ENCODE results near the gene ZNF883. TPM values are rescaled to one million over a fixed set of nuclear protein-coding genes. Genes with fewer than 3 reads are reported as not detected.
"Not testable (repeated sequence)": the region's sequence is repeated elsewhere in the genome, so short reads cannot be mapped to it uniquely, and the experiment has no call there.

ZNF883 gene
- 1 to 10 TPM; 1.5 to 5.2 TPM for total RNA-seq

DNA sequence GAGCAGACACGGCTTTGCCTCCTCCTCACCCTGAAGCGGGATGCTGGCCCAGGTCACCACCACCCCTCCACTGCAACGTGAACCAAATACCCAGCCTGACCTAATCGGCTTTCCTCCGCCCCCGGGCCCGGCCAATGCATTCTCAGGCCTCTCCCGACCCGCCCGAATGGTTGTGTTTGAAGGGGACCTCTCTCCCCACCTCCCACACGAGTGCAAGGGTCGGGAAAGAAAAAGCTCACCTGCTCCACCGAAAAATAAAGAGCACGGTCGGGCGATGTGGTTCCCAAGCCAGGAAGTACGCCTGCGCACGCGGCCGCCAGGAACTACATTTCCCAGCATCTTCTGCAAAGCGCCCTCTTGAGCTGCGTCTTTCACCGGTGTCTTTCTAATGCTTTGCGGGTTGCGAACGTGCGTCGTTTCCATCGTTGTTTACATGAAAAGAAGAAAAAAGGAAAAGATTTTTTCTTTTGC is at the start of gene ZNF883:
TSS of gene ZNF883 (minus strand) at position 282 of the 471 bp plus-strand sequence.
- TF ChIP-seq CTCF (IDR thresholded peaks at IDR 0.05): no peak
- TF ChIP-seq POLR2A (IDR thresholded peaks at IDR 0.05): no peak
- no peak for TF ChIP-seq POLR2AphosphoS5 (IDR thresholded peaks at IDR 0.05)
- no peaks in the 10 kb centered on the region for H3K36me3 ChIP-seq
- H3K9me3 ChIP-seq: no peaks in the 10 kb centered on the region
- no peaks in the 10 kb centered on the region for H3K4me1 ChIP-seq (replicated peaks)
- H3K27me3 ChIP-seq (replicated peaks; ENCODE audit: insufficient read depth): no peaks in the 10 kb centered on the region
- intact Hi-C loops (cut with DNase I): no loop called here
- H3K4me3 ChIP-seq: peak within 1 kb of the TSS in 1 of 2 donors; percentile 17
- 3% methylated on average over 30 of the region's 30 CpGs for WGBS
- no peak for DNase-seq (ENCODE audit: low spot score)
- H3K27ac ChIP-seq: no peak within 1 kb of the TSS

DNA sequence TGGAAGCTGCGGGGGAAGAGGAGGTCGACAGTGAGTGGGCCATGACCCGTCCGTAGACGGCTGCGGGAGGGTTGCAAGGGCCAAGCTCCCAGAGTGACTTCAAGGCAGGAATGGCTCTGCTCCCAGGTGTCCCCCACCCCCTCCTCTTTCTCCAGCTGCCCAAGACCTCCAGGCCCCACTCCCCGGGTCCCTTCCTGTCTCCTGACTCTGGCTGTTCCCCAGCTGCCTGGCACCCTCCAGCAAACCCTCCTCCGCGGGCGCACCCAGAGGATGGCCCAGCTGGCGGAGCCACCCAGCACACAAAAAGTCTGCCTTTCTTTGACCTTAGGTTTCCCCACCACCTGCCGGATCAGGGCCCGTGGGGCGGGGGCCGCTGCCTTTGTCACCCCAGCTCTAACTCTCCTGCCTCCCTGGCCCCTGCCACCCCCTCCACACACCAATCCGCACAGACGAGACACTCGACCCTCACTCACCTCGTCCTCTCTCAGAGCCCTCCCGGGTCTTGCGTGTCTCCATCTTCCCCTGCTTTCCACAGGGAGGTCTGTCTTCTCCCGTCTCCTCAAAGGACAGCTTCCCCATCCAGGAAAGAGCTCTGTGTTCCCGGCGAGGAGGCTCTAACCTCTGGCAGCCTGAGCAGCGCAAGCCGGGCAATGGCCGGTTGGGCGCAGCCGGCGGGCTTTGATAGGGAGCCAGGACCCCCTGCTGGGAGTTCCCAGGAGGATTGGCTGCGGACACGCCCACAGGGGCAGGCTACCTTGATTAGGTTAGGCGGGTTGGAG is 49.3 kb upstream of the ZNF883 start:
- H3K27ac ChIP-seq; H3K9me3 ChIP-seq; H3K27me3 ChIP-seq (replicated peaks; ENCODE audit: insufficient read depth); intact Hi-C loops (cut with DNase I); H3K4me1 ChIP-seq (replicated peaks); H3K4me3 ChIP-seq; H3K36me3 ChIP-seq; DNase-seq (ENCODE audit: low spot score): not testable (repeated sequence)
- WGBS: 2% methylated on average over 18 of the region's 33 CpGs

- intact Hi-C loops (cut with DNase I); H3K4me1 ChIP-seq (replicated peaks); H3K27me3 ChIP-seq (replicated peaks; ENCODE audit: insufficient read depth): not testable (repeated sequence)
These were observed 47.7 kb upstream of the ZNF883 start for GRCh38 chr9:113059581-113060284.

GRCh38 chr9:113057193-113057592 is 45.2 kb upstream of the ZNF883 start:
- TF ChIP-seq CTCF (IDR thresholded peaks at IDR 0.05): no peak
- no peak for TF ChIP-seq POLR2AphosphoS5 (IDR thresholded peaks at IDR 0.05)
- TF ChIP-seq POLR2A (IDR thresholded peaks at IDR 0.05): no peak
- no peaks in the 10 kb centered on the region for H3K36me3 ChIP-seq
- H3K4me1 ChIP-seq (replicated peaks): no peaks in the 10 kb centered on the region
- no peaks in the 10 kb centered on the region for H3K9me3 ChIP-seq
- H3K27ac ChIP-seq: no peak overlapping the region
- intact Hi-C loops (cut with DNase I): no loop called here
- no peak for DNase-seq (ENCODE audit: low spot score)
- H3K4me3 ChIP-seq: peak overlapping the region; percentile 50 to 55
- WGBS: 27% methylated on average over 5 of the region's 5 CpGs
- peaks cover 2% of the 10 kb centered on the region for H3K27me3 ChIP-seq (replicated peaks; ENCODE audit: insufficient read depth)

More at GRCh38 chr9:113059581-113060284, 47.7 kb upstream of the ZNF883 start:
- H3K27ac ChIP-seq; H3K9me3 ChIP-seq; H3K36me3 ChIP-seq; DNase-seq (ENCODE audit: low spot score); H3K4me3 ChIP-seq: not testable (repeated sequence)
- 5% methylated on average over 33 of the region's 61 CpGs for WGBS

GRCh38 chr9:113056191-113057106 is 44.5 kb upstream of the ZNF883 start, which contains the start of gene ZFP37:
Gene ZFP37, minus strand, starts transcription at chr9:113056724. Its CDS starts 36 bp downstream, at chr9:113056688.
- TF ChIP-seq POLR2AphosphoS5 (IDR thresholded peaks at IDR 0.05) (peak; percentile 91), POLR2A (IDR thresholded peaks at IDR 0.05) (no peak), CTCF (IDR thresholded peaks at IDR 0.05) (peak in 1 of 4 experiments; percentile 31)
- intact Hi-C loops (cut with DNase I): no loop called here
- no peaks in the 10 kb centered on the region for H3K9me3 ChIP-seq
- H3K27ac ChIP-seq: peak within 1 kb of the TSS in 1 of 2 donors; percentile 62
- H3K27me3 ChIP-seq (replicated peaks; ENCODE audit: insufficient read depth): peaks cover 2% of the 10 kb centered on the region
- peak within 1 kb of the TSS; percentile 50 to 55 for H3K4me3 ChIP-seq
- no peaks in the 10 kb centered on the region for H3K36me3 ChIP-seq
- H3K4me1 ChIP-seq (replicated peaks): no peaks in the 10 kb centered on the region
- DNase-seq (ENCODE audit: low spot score): peak; percentile 89
- 2% methylated on average over 62 of the region's 62 CpGs for WGBS

Data from prostate gland (tissue), 2 donors.